NCI-H526 (cell line): ENCODE measurements around the gene MRRF.
"Not testable (repeated sequence)": the region's sequence is repeated elsewhere in the genome, so short reads cannot be mapped to it uniquely, and the experiment has no call there.

Experiments used
- DNase-seq, 2 experiments: peaks; one replicate each; lab custom pipeline; 2025; lab: John Stamatoyannopoulos, UW

MRRF gene

GRCh38 chr9:122277285-122277897 lies 12.7 kb downstream of the MRRF start:
- DNase-seq, result no peak

- DNase-seq, result no peak
These were observed 16.7 kb downstream of the MRRF start for GRCh38 chr9:122281368-122281767.

GRCh38 chr9:122286764-122287163 lies 22.1 kb downstream of the MRRF start:
- no peak for DNase-seq

GRCh38 chr9:122287214-122287720 lies 22.6 kb downstream of the MRRF start:
- DNase-seq, result no peak

- DNase-seq, result no peak
These were observed 26.8 kb downstream of the MRRF start for GRCh38 chr9:122291458-122291857.

- no peak for DNase-seq
These were observed 29.8 kb downstream of the MRRF start for GRCh38 chr9:122294531-122294930.

GRCh38 chr9:122297512-122297911 lies 32.8 kb downstream of the MRRF start:
- DNase-seq, result no peak

- peak; percentile 1 to 30 for DNase-seq
These were observed 37.8 kb downstream of the MRRF start for GRCh38 chr9:122302237-122303093.

- no peak for DNase-seq
These were observed 42.4 kb downstream of the MRRF start for GRCh38 chr9:122307061-122307460.

- DNase-seq, result no peak
These were observed 43.2 kb downstream of the MRRF start for GRCh38 chr9:122307925-122308324.

- no peak for DNase-seq
These were observed 45.2 kb downstream of the MRRF start for GRCh38 chr9:122309861-122310260.

GRCh38 chr9:122314165-122314564 lies 49.5 kb downstream of the MRRF start:
- no peak for DNase-seq

- no peak for DNase-seq
These were observed 50.9 kb downstream of the MRRF start for GRCh38 chr9:122315534-122315933.

GRCh38 chr9:122318284-122318683 lies 53.6 kb downstream of the MRRF start:
- DNase-seq, result no peak

- DNase-seq, result no peak
These were observed 55.8 kb downstream of the MRRF start for GRCh38 chr9:122320413-122320881.

GRCh38 chr9:122322553-122322952 lies 57.9 kb downstream of the MRRF start:
- DNase-seq, result no peak

- not testable (repeated sequence) for DNase-seq
These were observed 60.0 kb downstream of the MRRF start for GRCh38 chr9:122324665-122325064.

- DNase-seq, result no peak
These were observed 60.4 kb downstream of the MRRF start for GRCh38 chr9:122325124-122325523.

- no peak for DNase-seq
These were observed 62.5 kb downstream of the MRRF start for GRCh38 chr9:122327175-122327574.

- no peak for DNase-seq
These were observed 64.9 kb downstream of the MRRF start for GRCh38 chr9:122329597-122329996.

- DNase-seq, result not testable (repeated sequence)
These were observed 65.8 kb downstream of the MRRF start for GRCh38 chr9:122330466-122330865.

GRCh38 chr9:122331523-122331927 lies 66.8 kb downstream of the MRRF start:
- DNase-seq, result no peak

GRCh38 chr9:122332083-122332482 lies 67.4 kb downstream of the MRRF start:
- DNase-seq, result no peak
